ENCODE results near the gene CDKN2C. TPM values are rescaled to one million over a fixed set of nuclear protein-coding genes. Genes with fewer than 3 reads are reported as not detected.

CDKN2C gene
- total RNA-seq, 1 experiment from 2014 or later: not detected

- Mint-ChIP-seq H3K4me1 (peaks cover 13% of the 10 kb centered on the region), H3K27ac (no peak overlapping the region), H3K4me3 (no peak overlapping the region), H3K27me3 (ENCODE audit: low read depth) (peaks cover 66% of the 10 kb centered on the region), H3K36me3 (no peaks in the 10 kb centered on the region), H3K9me3 (no peaks in the 10 kb centered on the region)
- ChIA-PET CTCF (no interaction called here), POLR2A (no interaction called here)
- no peak for TF ChIP-seq HMGXB4 (CRISPR knock-in tag; IDR thresholded peaks at IDR 0.05)
- TF ChIP-seq IRF1 (CRISPR knock-in tag; IDR thresholded peaks at IDR 0.05): no peak
- no peak for TF ChIP-seq PRDM15 (CRISPR knock-in tag; IDR thresholded peaks at IDR 0.05)
- TF ChIP-seq ESRRA (CRISPR knock-in tag; IDR thresholded peaks at IDR 0.05; ENCODE audit: borderline replicate concordance): no peak
- no peak for TF ChIP-seq CREM (CRISPR knock-in tag; IDR thresholded peaks at IDR 0.05)
- no peak for TF ChIP-seq FOXK1 (CRISPR knock-in tag; IDR thresholded peaks at IDR 0.05)
- no peak for TF ChIP-seq ATF6 (CRISPR knock-in tag; IDR thresholded peaks at IDR 0.05)
- no peak for TF ChIP-seq ZNF281 (CRISPR knock-in tag; IDR thresholded peaks at IDR 0.05)
- DNase-seq (ENCODE audit: low spot score) (no peak), ATAC-seq (no peak)
Measured at GRCh38 chr1:50964863-50965262, 5.2 kb upstream of the CDKN2C start.

- DNase-seq (ENCODE audit: low spot score): no peak
- Mint-ChIP-seq H3K27me3 (ENCODE audit: low read depth) (peaks cover 87% of the 10 kb centered on the region), H3K27ac (no peak overlapping the region), H3K4me3 (no peak overlapping the region), H3K36me3 (no peaks in the 10 kb centered on the region), H3K4me1 (peaks cover 18% of the 10 kb centered on the region), H3K9me3 (no peaks in the 10 kb centered on the region)
- POLR2A ChIA-PET: no interaction called here
- CTCF ChIA-PET: no interaction called here
- no peak for ATAC-seq
- TF ChIP-seq ZNF425 (CRISPR knock-in tag; conservative IDR thresholded peaks at IDR 0.05) (no peak), MLX (CRISPR knock-in tag; IDR thresholded peaks at IDR 0.05) (no peak), PRRX2 (CRISPR knock-in tag; IDR thresholded peaks at IDR 0.05) (no peak), ZNF671 (CRISPR knock-in tag; IDR thresholded peaks at IDR 0.05) (no peak), SOX15 (CRISPR knock-in tag; IDR thresholded peaks at IDR 0.05) (no peak), ZNF416 (CRISPR knock-in tag; IDR thresholded peaks at IDR 0.05) (no peak), MYBL2 (CRISPR knock-in tag; IDR thresholded peaks at IDR 0.05) (no peak), USF1 (CRISPR knock-in tag; IDR thresholded peaks at IDR 0.05) (no peak), ATF6 (CRISPR knock-in tag; IDR thresholded peaks at IDR 0.05) (no peak), MAX (CRISPR knock-in tag; IDR thresholded peaks at IDR 0.05) (no peak), JUN (CRISPR knock-in tag; IDR thresholded peaks at IDR 0.05) (no peak)
Measured at GRCh38 chr1:50966991-50967390, 3.1 kb upstream of the CDKN2C start.
